Subcutaneous adipose tissue (tissue), 4 donors: ENCODE measurements around the gene TOX4. TPM values are rescaled to one million over a fixed set of nuclear protein-coding genes. Genes with fewer than 3 reads are reported as not detected.

Experiments
- total RNA-seq, 4 donors: library from RNA; depleted of rRNA; stranded (reverse); fragments of >200 nt; gene quantifications; one replicate each; pipeline ENCODE4 v1.1.0, GENCODE V29; 2016
- TF ChIP-seq, protein P1 (sequence below): fragments of 450-650 bp; IDR thresholded peaks from one replicate; pipeline ENCODE4 v1.5.1; 2016; ENCODE audit warnings: low read depth, mild to moderate bottlenecking, control low read depth, antibody characterized with exemption, moderate library complexity

TOX4 gene
- total RNA-seq, 4 donors from 2014 or later = 46.4 to 57.6 (median 49.2) TPM

DNA sequence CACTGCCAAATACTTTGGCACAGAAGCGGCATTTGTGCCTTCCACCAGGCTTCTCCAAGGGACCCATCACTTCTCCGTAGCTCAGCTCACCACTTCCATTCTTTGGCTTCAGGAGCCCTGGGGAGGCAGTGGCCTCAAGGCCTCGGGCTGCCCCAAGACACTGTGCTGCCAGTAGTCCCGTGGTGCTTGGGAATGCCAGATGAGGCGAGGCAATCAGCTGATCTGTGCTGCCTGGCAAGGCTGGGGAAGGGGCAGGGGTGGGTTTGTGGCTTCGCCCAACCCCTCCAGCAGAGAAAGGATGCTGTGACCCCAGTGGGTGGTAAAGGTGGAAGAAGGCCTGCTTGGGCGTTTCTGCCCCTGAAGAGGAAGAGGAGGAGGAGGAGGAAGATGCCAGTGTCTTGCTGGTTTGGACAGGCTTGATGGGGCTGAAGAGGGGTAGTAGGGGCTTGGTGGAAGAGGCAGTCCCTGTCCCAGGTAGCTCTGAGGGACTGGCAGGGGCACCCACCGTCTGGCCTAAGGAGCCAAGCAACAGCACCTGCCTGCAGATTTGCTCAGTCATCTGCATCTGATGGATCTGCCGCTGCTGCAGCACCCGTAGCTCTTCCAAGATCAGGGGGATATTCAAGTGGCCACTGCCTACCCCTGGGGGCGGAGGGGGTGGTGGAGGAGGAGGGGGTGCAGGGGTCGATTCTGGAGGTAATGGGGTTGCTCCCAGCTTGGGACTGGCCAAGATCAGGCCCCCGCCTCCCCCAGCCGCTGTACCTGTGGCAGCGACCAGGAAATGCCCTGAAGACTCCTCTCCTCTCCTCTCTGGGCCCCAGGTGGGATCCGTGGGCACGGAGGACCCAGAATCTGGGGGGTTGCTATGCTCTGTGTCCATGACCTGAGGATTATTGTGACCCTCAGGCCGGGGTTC lies 47.8 kb downstream of the TOX4 start:
- TF ChIP-seq, protein P1, sequence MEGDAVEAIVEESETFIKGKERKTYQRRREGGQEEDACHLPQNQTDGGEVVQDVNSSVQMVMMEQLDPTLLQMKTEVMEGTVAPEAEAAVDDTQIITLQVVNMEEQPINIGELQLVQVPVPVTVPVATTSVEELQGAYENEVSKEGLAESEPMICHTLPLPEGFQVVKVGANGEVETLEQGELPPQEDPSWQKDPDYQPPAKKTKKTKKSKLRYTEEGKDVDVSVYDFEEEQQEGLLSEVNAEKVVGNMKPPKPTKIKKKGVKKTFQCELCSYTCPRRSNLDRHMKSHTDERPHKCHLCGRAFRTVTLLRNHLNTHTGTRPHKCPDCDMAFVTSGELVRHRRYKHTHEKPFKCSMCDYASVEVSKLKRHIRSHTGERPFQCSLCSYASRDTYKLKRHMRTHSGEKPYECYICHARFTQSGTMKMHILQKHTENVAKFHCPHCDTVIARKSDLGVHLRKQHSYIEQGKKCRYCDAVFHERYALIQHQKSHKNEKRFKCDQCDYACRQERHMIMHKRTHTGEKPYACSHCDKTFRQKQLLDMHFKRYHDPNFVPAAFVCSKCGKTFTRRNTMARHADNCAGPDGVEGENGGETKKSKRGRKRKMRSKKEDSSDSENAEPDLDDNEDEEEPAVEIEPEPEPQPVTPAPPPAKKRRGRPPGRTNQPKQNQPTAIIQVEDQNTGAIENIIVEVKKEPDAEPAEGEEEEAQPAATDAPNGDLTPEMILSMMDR = no peak

DNA sequence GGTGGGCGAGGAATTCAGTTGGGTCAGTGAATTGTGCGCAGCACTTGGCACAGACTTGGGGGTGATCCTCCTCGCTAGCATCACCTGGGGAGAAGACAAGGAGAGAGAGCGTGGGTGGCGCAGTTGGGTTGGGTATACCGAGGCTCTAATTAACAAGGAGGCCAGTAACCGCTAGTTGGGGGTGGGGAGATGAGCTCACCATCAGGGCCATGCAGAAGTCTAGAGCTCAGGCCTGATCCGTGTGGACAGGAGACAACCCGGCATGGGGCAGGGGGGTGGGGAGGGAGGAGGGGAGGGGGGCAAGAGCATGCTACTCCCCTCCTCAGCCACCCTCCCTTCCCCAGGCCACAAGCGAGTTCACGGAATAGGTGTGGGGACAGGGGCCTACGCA lies 48.6 kb downstream of the TOX4 start:
- TF ChIP-seq, protein P1 = no peak

DNA sequence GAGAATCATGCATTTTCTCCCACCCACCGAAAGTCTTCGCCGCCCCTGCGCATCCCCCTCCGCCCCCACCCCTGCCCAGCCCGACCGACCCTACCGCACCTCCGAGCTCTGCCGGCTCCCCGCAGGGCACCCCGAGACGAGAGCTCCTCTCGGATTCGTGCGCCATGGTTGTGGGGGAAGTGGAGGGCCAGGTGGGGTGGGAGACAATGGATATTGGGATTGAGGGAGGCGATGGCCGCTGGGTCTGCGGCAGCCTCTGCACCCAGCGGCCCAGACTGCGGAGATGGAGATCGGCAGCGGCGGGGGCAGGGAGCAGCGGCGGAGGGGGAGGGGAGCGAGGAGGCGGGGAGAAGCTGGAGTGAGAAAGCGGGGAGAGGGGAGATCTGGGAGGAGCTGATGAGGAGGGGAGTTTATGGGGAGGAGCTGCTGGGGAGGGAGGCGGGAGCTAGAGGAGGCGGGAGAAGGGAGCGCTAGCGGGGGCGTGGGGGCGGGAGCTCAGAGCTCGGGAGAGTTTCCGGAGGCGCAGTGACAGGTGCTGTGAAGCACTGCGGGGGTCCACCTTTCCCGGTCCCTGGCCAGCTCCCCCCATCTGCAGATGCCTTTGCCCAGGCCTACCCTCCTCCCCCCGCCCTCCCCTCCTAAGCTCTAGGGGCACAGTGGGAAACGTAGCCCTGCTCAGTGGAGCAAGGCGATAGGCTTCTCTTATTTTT lies 49.1 kb downstream of the TOX4 start, which contains the start of gene SALL2:
Gene SALL2, minus strand, starts transcription at position 385 of the 710 bp plus-strand sequence. Its CDS starts 219 bp downstream, at position 166.
- TF ChIP-seq, protein P1 = no peak

DNA sequence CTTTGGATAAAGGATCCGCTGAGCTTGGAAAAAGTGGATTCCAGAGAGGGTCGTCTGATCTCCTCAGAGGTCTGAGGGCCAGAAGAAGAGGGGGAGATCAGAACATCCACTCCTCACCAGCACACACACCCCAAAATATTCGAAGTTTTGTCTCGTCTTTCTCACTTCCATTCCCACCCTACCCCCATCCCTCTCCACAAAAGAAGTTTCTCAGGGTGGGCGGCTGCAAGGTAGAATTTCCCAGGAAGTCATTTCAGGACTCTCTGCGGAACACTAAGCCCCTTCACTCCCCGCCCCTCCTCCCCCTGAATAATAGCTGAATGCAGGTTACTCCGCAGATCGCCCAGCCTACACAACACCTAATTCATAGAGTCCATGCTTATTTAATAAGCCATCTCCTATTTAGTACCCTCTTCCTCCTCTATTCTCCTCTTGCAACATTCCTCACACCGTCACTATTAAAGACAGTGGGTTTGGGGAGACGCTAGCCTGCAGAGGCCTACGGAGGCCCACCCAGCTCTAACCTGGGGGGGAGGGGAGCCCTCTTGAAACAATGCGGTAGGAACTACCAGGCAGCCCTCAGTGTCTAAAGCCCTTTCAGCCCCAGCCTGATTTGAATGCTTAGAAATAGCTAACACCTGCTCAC lies 49.8 kb downstream of the TOX4 start:
- TF ChIP-seq, protein P1 = no peak

DNA sequence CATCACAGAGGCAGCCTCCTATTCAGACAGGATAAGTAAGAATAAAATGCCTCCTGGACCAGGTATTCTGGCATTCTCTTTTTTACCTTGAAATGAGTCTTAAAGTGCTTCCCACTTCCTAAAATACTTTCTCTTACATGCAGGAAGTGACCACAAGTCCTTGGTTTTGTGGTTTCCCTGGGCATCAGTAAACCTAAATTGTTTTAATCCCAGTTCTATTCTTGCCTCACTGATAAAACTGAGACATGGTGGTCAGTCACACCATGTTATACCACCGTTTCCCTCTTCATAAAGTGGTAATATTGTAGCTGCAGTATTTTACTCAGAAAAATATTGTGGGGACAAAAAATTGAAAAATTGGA lies 50.3 kb downstream of the TOX4 start:
- TF ChIP-seq, protein P1 = no peak

DNA sequence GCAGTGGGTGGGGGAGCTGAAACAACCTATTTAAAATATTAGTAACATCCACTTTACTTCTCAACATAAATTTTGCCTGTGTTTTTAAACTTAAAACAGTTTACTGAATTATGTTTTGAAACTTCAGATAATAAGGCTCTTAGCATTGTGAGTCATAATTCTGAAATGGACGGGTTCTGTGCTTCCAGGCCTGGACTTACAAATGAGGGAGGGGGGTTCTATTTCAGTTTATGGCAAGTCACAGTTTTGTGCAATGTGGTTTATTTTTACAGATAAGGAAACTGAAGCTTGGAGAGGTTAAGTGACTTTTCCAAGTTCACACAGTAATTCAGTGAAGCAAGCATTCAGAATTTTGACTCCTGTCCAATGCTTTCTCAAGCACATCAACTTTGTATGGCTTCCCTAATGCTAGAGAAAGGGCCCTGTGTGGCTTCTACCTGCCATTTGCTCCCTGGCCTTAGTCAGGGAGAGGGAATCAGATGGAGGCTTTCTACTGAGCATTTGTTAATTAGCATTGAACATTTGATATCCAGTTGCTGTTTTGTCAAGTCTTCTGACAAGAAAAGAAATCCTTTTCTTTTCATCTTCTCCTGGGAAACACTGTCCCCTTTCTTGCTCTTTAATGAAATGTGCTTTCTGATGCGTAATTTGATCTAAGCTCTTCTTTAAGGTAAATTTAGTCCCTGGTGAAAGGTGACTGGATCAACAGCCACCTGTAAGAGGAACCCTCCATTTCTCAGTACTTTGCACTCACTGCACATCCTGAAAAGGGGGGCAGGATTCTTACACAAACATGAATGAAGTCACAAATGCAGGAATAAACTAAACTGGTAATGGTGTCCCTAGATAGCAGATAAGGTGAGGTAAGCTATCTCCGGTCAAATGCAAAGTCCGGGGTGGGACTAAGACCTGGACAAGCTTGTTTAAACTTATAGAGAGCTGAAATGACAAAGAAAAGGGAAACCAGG lies 51.7 kb downstream of the TOX4 start:
- TF ChIP-seq, protein P1 = no peak
